Naive thymus-derived CD4-positive, alpha-beta T cell (primary cell): Measurements from ENCODE around the gene ANKH. TPM values are rescaled to one million over a fixed set of nuclear protein-coding genes. Genes with fewer than 3 reads are reported as not detected.

Experiments
- ATAC-seq: fragments of 150-1000 bp; cut with Tn5 transposase; 2 replicates; pipeline ENCODE4 v1.10.0; 2021; ENCODE audit warnings: mild to moderate bottlenecking, moderate library complexity
- CTCF ChIA-PET: fragments of 350-600 bp; sonication (Branson Sonifier 250); formaldehyde crosslinking; loops from one replicate; lab custom pipeline; 2021; ENCODE audit warnings: antibody characterized with exemption; lab: Charles Lee
- POLR2A ChIA-PET: fragments of 350-600 bp; sonication (Branson Sonifier 250); formaldehyde crosslinking; loops from one replicate; lab custom pipeline; 2021; ENCODE audit warnings: antibody characterized with exemption, inconsistent platforms; lab: Charles Lee
- DNase-seq, 9 donors: peaks; one replicate each; pipeline versions ENCODE4 v3.0.0 to v3.0.0-alpha.2; 2020 to 2022; ENCODE audit warnings: mixed read lengths in 1 of 9
- H3K27ac ChIP-seq: one replicate; pipeline ENCODE4 v1.7.0; 2013; ENCODE audit warnings: mild to moderate bottlenecking, low read depth, low read length, moderate library complexity
- H3K27me3 ChIP-seq, 2 donors: one replicate each; pipeline ENCODE4 v1.7.0; 2013; ENCODE audit warnings: low read length in 2 of 2, mild to moderate bottlenecking in 2 of 2, moderate library complexity in 2 of 2; ENCODE audit not compliant: control insufficient read depth in 2 of 2, insufficient read depth in 2 of 2
- H3K36me3 ChIP-seq, 3 experiments: 1 replicate in 2 of 3; 2 replicates in 1 of 3; pipeline ENCODE4 v1.7.0; 2013; ENCODE audit warnings: low read length in 3 of 3, mild to moderate bottlenecking in 3 of 3, moderate library complexity in 1 of 3; ENCODE audit not compliant: insufficient read depth in 3 of 3, control insufficient read depth in 2 of 3
- H3K4me1 ChIP-seq, 2 donors: one replicate each; pipeline ENCODE4 v1.7.0; 2013; ENCODE audit warnings: low read length in 2 of 2, mild to moderate bottlenecking in 2 of 2, moderate library complexity in 1 of 2; ENCODE audit not compliant: control insufficient read depth in 2 of 2, insufficient read depth in 2 of 2
- H3K4me3 ChIP-seq: 2 replicates; pipeline ENCODE4 v1.7.0; 2013; ENCODE audit warnings: mild to moderate bottlenecking, low read length
- H3K9me3 ChIP-seq, 3 experiments: 1 replicate in 2 of 3; 2 replicates in 1 of 3; pipeline ENCODE4 v1.7.0; 2013; ENCODE audit warnings: low read length in 3 of 3; ENCODE audit not compliant: control insufficient read depth in 2 of 3
- H3K27ac Mint-ChIP-seq, 9 donors: one replicate each; pipeline ENCODE4 v1.8.0; 2020 to 2022; ENCODE audit warnings: mixed read lengths in 9 of 9, mild to moderate bottlenecking in 8 of 9, moderate library complexity in 5 of 9, inconsistent platforms in 2 of 9
- H3K27me3 Mint-ChIP-seq, 5 donors: one replicate each; pipeline ENCODE4 v1.8.0; 2021 to 2022; ENCODE audit warnings: mixed read lengths in 5 of 5, mild to moderate bottlenecking in 1 of 5
- H3K36me3 Mint-ChIP-seq, 5 donors: one replicate each; pipeline ENCODE4 v1.8.0; 2020 to 2022; ENCODE audit warnings: mixed read lengths in 5 of 5, mild to moderate bottlenecking in 3 of 5, inconsistent platforms in 1 of 5
- H3K4me1 Mint-ChIP-seq, 7 donors: one replicate each; pipeline ENCODE4 v1.8.0; 2020 to 2022; ENCODE audit warnings: mixed read lengths in 7 of 7, mild to moderate bottlenecking in 3 of 7, inconsistent platforms in 1 of 7
- H3K4me3 Mint-ChIP-seq, 10 donors: one replicate each; pipeline ENCODE4 v1.8.0; 2020 to 2022; ENCODE audit warnings: mild to moderate bottlenecking in 10 of 10, mixed read lengths in 10 of 10, moderate library complexity in 6 of 10, inconsistent platforms in 2 of 10
- H3K9me3 Mint-ChIP-seq, 11 donors: one replicate each; pipeline ENCODE4 v1.8.0; 2020 to 2022; ENCODE audit warnings: mixed read lengths in 11 of 11, mild to moderate bottlenecking in 4 of 11, inconsistent platforms in 1 of 11, moderate library complexity in 1 of 11
- intact Hi-C, 2 donors: fragments of 100-400 bp; cut with micrococcal nuclease; formaldehyde crosslinking; loops; one replicate each; pipeline ENCODE4 v1.15.1; 2023
- polyA plus RNA-seq, 2 donors: library from polyadenylated mRNA; unstranded; fragments of 300-500 nt; fragmentation: Illumina TruSeq; gene quantifications; one replicate each; pipeline ENCODE4 v1.2.3, GENCODE V29; 2021
- total RNA-seq, 6 experiments: library from RNA in 5 of 6; stranded (reverse) in 5 of 6; gene quantifications; 1 replicate in 5 of 6; 2 replicates in 1 of 6; pipeline ENCODE4 v1.2.3 and lab custom pipeline; 2021 to 2026

The ANKH gene
- total and polyA plus RNA-seq, 7 experiments from 2014 or later = 35.9 to 190 (median 69.5) TPM

DNA sequence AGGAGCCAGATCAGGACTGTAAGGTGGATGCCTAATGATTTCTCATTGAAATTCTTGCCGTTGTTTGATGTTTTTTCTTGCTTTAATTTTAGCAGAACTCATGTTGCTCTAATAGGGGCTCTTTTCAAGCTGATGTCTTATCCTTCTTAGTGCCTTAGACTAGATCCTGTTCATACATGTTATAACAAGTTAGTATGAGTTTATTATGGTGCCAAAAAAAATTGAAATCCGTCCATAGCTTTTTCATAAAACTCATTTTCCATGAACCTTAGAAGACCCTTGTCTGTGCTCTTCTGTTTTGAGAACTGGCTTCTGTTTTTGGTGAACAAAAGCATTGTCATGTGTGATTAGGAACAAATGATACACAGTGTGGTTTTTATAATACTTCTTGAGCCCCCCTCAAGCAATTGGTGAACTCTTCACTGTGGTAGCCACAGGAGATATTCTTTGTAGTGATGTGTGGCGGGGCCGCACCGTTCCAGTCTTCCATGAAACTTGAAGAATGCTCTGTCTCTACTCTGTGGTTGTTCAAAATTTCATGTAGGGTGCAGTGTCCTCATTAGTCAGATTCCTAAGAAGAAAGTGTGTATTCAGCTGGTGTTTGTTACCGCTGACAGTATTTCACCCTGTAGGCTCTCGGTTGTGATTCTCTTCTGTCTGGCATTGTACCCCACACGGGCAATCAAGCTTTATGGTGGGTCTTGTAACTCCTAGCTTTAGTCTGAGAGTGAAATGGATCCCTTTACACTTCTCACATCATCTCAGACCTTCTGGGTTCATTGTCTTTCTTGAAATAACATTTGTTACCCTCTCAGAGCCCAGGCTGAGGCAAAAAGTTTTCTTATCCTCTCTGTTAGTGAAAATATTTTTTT is 196.4 kb downstream of the ANKH start:
- H3K36me3 ChIP-seq = peaks cover 0 to 20% (median 5%) of the 10 kb centered on the region in 3 experiments
- H3K4me3 Mint-ChIP-seq = peak overlapping the region; percentile 7 to 64 (median 42)
- no peaks in the 10 kb centered on the region for H3K27me3 ChIP-seq
- H3K4me3 ChIP-seq = peak overlapping the region; percentile 12
- peak overlapping the region; percentile 46 to 95 (median 83) for H3K27ac Mint-ChIP-seq
- H3K27ac ChIP-seq = peak overlapping the region; percentile 59
- peaks cover 2 to 14% (median 12%) of the 10 kb centered on the region in 5 donors for H3K36me3 Mint-ChIP-seq
- H3K4me1 Mint-ChIP-seq = peaks cover 49 to 82% (median 67%) of the 10 kb centered on the region in 7 donors
- no peaks in the 10 kb centered on the region for H3K27me3 Mint-ChIP-seq
- ChIA-PET POLR2A (interaction anchor here (0.6 to 2.2 kb wide), 2 partner anchors 9 to 93 kb away, joined by 3 to 8 read pairs; no protein-coding TSS in a partner anchor), CTCF (interaction anchor here (0.8 to 1.4 kb wide), 4 partner anchors 9 to 52 kb away, joined by 3 to 5 read pairs (median 4); no protein-coding TSS in a partner anchor)
- no peaks in the 10 kb centered on the region for H3K9me3 Mint-ChIP-seq
- DNase-seq = no peak
- intact Hi-C loops = loop anchor here in 1 of 2 donors (1.0 kb wide), 1 partner anchor 9 kb away; no protein-coding TSS in a partner anchor
- no peak for ATAC-seq
- H3K9me3 ChIP-seq = no peaks in the 10 kb centered on the region
- H3K4me1 ChIP-seq = peaks cover 27 to 58% of the 10 kb centered on the region in 2 donors

- H3K9me3 ChIP-seq = no peaks in the 10 kb centered on the region
- POLR2A ChIA-PET = interaction anchor here (1.4 kb wide), 1 partner anchor 8 kb away, joined by 7 read pairs; no protein-coding TSS in a partner anchor
- H3K36me3 Mint-ChIP-seq = peaks cover 0 to 13% (median 11%) of the 10 kb centered on the region in 5 donors
- peak overlapping the region in 7 of 9 donors; percentile 21 to 91 (median 71) for H3K27ac Mint-ChIP-seq
- intact Hi-C loops = no loop called here
- CTCF ChIA-PET = interaction anchor here (1.0 kb wide), 1 partner anchor 11 kb away, joined by 4 read pairs; no protein-coding TSS in a partner anchor
- H3K4me1 ChIP-seq = peaks cover 30 to 75% of the 10 kb centered on the region in 2 donors
- DNase-seq (no peak), ATAC-seq (no peak)
- H3K4me3 ChIP-seq = no peak overlapping the region
- H3K4me1 Mint-ChIP-seq = peaks cover 52 to 91% (median 76%) of the 10 kb centered on the region in 7 donors
- H3K27me3 ChIP-seq = no peaks in the 10 kb centered on the region
- no peaks in the 10 kb centered on the region for H3K27me3 Mint-ChIP-seq
- H3K36me3 ChIP-seq = peaks cover 0 to 15% (median 0%) of the 10 kb centered on the region in 3 experiments
- H3K9me3 Mint-ChIP-seq = no peaks in the 10 kb centered on the region
- no peak overlapping the region for H3K27ac ChIP-seq
- no peak overlapping the region for H3K4me3 Mint-ChIP-seq
Measured at GRCh38 chr5:14673443-14673842, 198.1 kb downstream of the ANKH start.

DNA sequence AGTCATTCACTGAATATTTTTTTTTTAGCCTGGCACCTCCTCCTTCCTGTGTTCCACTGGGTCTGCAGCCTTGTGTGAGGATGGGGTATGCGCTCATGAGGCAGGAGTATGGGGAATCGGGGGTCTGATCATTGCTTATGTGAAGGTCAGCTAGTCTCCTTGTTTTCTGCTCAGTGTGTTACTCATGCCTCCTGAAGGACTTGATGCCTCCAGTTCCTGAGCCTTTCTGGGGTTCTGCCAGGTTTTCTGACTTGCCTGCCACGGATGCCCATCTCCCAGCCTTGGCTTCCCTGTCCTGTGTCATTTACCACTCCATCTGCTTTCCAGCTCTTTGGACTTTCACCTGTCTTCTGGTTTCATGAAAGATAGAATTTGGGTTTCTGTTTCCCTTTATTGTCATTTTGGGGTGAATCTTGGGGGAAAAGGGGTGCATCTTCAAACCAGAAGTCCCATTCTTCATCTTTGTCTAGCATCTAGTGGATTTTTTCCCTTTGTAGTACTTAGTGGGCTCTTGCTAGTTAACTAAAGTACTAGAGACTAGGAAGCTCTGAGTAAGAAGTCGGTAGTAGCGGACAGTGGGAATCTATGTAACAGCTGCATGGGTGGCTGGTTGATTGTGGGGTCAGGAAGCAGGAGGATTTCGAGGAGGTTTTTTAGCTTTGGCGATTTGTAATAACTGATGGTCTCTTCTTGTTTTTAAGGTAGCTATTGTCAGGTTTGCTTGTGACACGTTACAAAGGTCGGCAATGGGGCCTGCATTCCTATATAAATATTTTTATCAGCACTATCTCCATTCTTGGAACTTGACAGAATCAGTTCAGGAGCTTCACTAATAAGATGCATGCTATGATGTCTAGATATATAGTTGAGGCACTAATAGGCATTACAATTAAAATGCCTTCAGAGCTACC is 198.8 kb downstream of the ANKH start:
- H3K4me3 ChIP-seq = no peak overlapping the region
- Mint-ChIP-seq H3K4me1 (peaks cover 54 to 92% (median 83%) of the 10 kb centered on the region in 7 donors), H3K27me3 (no peaks in the 10 kb centered on the region), H3K9me3 (no peaks in the 10 kb centered on the region), H3K4me3 (peak overlapping the region in 4 of 10 donors; percentile 2 to 41 (median 10)), H3K36me3 (peaks cover 0 to 14% (median 7%) of the 10 kb centered on the region in 5 donors), H3K27ac (peak overlapping the region; percentile 1 to 91 (median 74))
- ChIA-PET CTCF (interaction anchor here (0.6 to 1.0 kb wide), 3 partner anchors 10 to 150 kb away, joined by 3 to 9 read pairs (median 4); no protein-coding TSS in a partner anchor), POLR2A (interaction anchor here (1.4 kb wide), 1 partner anchor 9 kb away, joined by 7 read pairs; no protein-coding TSS in a partner anchor)
- H3K27ac ChIP-seq = no peak overlapping the region
- no peaks in the 10 kb centered on the region for H3K27me3 ChIP-seq
- H3K4me1 ChIP-seq = peaks cover 32 to 76% of the 10 kb centered on the region in 2 donors
- intact Hi-C loops = no loop called here
- ATAC-seq (no peak), DNase-seq (no peak)
- no peaks in the 10 kb centered on the region for H3K9me3 ChIP-seq
- peaks cover 0 to 8% (median 0%) of the 10 kb centered on the region in 3 experiments for H3K36me3 ChIP-seq

DNA sequence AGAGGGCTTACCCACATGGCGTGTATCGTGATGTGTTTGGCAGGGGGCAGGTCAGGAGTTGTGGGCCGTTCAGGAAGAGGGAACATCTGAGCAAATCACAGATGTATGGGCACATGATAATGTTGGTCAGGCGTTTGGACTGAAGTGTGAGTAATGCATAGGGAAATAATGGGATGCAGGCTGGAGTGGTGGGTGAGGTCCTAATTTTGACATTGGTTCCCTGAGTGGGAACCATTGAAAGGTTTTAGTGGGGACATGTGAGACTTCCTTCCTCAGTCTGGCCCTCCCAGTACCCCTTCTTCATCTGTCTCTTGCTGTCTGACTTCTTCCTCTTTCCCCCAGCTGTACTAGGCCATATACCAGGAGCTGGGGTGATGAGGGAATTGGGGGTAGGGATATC is 199.5 kb downstream of the ANKH start:
- Histone ChIP-seq H3K9me3 (no peaks in the 10 kb centered on the region), H3K4me3 (no peak overlapping the region), H3K4me1 (peaks cover 32 to 82% of the 10 kb centered on the region in 2 donors), H3K27me3 (no peaks in the 10 kb centered on the region), H3K36me3 (peaks cover 0 to 7% (median 0%) of the 10 kb centered on the region in 3 experiments), H3K27ac (no peak overlapping the region)
- ChIA-PET CTCF (interaction anchor here (0.6 to 3.3 kb wide), 3 partner anchors 10 to 151 kb away, joined by 3 to 10 read pairs (median 9); no protein-coding TSS in a partner anchor), POLR2A (interaction anchor here (1.4 kb wide), 1 partner anchor 9 kb away, joined by 7 read pairs; no protein-coding TSS in a partner anchor)
- Mint-ChIP-seq H3K4me3 (peak overlapping the region in 3 of 10 donors; percentile 6 to 41 (median 8)), H3K36me3 (peaks cover 0 to 16% (median 7%) of the 10 kb centered on the region in 5 donors), H3K4me1 (peaks cover 58 to 89% (median 87%) of the 10 kb centered on the region in 7 donors), H3K27ac (peak overlapping the region; percentile 27 to 91 (median 69)), H3K9me3 (no peaks in the 10 kb centered on the region), H3K27me3 (no peaks in the 10 kb centered on the region)
- no peak for ATAC-seq
- no peak for DNase-seq
- intact Hi-C loops = no loop called here

DNA sequence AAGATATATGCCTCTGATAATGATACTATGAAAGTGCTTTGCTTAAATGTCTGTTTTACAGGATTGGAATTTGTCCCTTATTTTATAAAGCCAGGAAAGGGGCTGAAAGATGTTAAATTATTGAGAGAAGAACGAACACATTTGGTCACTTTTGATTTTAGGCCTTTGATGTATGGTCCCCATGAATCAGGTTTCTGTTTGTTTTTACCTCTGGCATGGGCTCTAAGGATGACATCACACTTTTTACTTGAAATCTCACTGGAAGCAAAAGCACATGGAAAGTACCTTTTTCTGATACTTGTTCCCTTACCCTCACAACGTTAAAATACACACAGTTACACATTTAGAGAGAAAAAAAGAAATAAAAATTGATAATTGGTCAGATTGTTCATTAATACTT is 200.2 kb downstream of the ANKH start:
- Histone ChIP-seq H3K4me1 (peaks cover 35 to 85% of the 10 kb centered on the region in 2 donors), H3K27me3 (no peaks in the 10 kb centered on the region), H3K4me3 (no peak overlapping the region), H3K36me3 (peaks cover 0 to 7% (median 0%) of the 10 kb centered on the region in 3 experiments), H3K27ac (peak overlapping the region; percentile 0), H3K9me3 (no peaks in the 10 kb centered on the region)
- peak overlapping the region; percentile 36 to 91 (median 68) for H3K27ac Mint-ChIP-seq
- peaks cover 0 to 16% (median 7%) of the 10 kb centered on the region in 5 donors for H3K36me3 Mint-ChIP-seq
- intact Hi-C loops = loop anchor here in 1 of 2 donors (1.0 kb wide), 1 partner anchor 8 kb away; no protein-coding TSS in a partner anchor
- ChIA-PET CTCF (interaction anchor here (3.3 kb wide), 1 partner anchor 15 kb away, joined by 10 read pairs; no protein-coding TSS in a partner anchor), POLR2A (no interaction called here)
- ATAC-seq (peak; percentile 44), DNase-seq (peak in 1 of 9 donors; percentile 35)
- no peaks in the 10 kb centered on the region for H3K27me3 Mint-ChIP-seq
- H3K9me3 Mint-ChIP-seq = no peaks in the 10 kb centered on the region
- peak overlapping the region in 5 of 10 donors; percentile 4 to 67 (median 26) for H3K4me3 Mint-ChIP-seq
- H3K4me1 Mint-ChIP-seq = peaks cover 56 to 91% (median 88%) of the 10 kb centered on the region in 7 donors
